ENCODE measurements around the gene EIF4E3.

EIF4E3 gene

DNA sequence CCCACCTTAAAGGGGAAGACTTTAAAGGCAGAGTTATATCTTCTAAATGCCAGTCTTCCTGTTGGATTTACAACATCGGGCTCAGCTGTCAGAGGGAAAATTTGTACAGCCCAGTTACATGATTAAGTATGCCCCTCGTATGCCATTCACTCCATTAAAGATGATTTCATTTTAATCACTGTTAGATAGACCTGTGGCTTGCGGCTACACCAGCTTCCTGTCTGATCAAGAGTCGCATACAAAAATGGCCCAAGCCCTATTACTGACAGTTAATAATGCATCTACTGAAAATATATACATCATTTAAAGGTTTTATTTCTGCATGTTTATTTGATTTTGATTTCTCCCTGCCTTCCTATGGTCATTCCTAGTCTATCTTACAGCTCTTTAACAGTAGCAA, 7.1 kb downstream of the EIF4E3 start:
- TF ChIP-seq, protein P1, sequence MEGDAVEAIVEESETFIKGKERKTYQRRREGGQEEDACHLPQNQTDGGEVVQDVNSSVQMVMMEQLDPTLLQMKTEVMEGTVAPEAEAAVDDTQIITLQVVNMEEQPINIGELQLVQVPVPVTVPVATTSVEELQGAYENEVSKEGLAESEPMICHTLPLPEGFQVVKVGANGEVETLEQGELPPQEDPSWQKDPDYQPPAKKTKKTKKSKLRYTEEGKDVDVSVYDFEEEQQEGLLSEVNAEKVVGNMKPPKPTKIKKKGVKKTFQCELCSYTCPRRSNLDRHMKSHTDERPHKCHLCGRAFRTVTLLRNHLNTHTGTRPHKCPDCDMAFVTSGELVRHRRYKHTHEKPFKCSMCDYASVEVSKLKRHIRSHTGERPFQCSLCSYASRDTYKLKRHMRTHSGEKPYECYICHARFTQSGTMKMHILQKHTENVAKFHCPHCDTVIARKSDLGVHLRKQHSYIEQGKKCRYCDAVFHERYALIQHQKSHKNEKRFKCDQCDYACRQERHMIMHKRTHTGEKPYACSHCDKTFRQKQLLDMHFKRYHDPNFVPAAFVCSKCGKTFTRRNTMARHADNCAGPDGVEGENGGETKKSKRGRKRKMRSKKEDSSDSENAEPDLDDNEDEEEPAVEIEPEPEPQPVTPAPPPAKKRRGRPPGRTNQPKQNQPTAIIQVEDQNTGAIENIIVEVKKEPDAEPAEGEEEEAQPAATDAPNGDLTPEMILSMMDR (conservative IDR thresholded peaks at IDR 0.05; ENCODE audit: control insufficient read depth, insufficient read depth, low read depth, low read length), result no peak
- no peak overlapping the region for H3K4me3 ChIP-seq (ENCODE audit: control insufficient read depth, low read depth, low read length)

DNA sequence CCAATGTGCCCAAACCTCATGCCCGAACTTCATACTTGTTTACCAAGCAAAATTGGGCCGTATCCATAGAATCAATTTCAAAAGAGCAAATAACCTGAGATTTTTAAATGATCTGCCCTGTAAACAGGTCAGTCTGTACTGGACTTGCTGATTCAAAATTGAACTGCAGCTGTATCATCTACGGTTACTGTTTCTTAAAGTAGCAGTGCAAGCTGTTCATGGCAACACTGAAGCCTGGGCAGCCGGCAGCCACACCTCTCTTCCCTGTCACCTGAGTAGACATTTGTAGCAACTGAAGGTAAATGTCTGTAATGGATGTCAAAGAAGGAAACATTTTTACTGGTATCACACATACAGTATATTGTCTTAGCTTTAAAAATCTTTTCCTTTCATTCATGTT, 10.6 kb downstream of the EIF4E3 start:
- DNase-seq (ENCODE audit: low read depth), result no peak
- TF ChIP-seq, protein P1 (conservative IDR thresholded peaks at IDR 0.05; ENCODE audit: control insufficient read depth, insufficient read depth, low read depth, low read length), result no peak
- H3K4me3 ChIP-seq (ENCODE audit: control insufficient read depth, low read depth, low read length), result no peak overlapping the region

More for the DNA sequence above, 7.1 kb downstream of the EIF4E3 start:
- no peak for DNase-seq (ENCODE audit: low read depth)

DNA sequence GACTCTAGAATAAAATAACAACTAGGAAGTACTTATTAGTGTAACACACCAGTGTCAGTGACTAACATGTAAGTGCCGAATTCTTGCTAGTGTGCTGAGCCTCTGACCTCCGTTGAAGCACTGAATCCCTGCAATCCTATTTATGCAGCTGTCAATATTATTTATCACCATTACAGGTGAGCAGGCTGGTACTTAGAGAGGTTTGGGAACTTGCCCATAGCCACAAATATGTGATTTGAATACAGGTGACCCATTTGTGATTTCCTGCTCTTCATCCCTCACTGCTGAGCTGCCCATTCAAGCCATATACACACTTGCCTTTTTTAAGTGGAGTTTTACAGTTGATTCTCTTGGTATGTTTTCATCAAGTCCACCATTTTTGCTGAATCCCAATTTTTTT, 12.2 kb downstream of the EIF4E3 start:
- H3K4me3 ChIP-seq (ENCODE audit: control insufficient read depth, low read depth, low read length), result no peak overlapping the region
- DNase-seq (ENCODE audit: low read depth), result no peak
- TF ChIP-seq, protein P1 (conservative IDR thresholded peaks at IDR 0.05; ENCODE audit: control insufficient read depth, insufficient read depth, low read depth, low read length), result no peak

DNA sequence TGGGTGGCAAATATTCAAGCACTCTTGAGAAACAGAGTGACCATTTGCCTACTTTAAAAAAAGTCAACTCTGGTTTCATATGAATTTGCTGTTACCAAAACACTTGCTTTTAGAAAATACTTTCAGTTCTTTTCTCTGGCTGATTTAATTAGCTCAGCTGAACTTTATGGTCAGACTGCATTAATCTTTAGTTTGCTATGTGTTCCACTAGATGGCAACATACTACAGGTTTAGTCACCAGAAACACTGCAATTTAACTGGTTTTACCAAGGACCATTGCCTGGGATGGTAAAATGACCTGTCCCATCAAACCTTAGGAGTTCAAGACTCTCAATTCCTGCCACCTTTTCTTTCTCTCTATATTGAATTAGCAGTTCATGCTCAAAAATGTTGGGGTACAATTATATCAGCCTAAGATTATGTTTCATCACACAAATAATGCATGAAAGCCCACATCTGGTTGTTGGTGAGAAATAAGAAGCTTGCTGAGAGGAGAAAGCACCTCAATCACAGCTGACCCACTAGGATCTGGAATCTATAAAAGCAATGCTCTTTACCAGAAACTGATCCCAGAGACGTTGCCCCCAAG, 14.2 kb downstream of the EIF4E3 start:
- DNase-seq (ENCODE audit: low read depth), result peak; percentile 71
- TF ChIP-seq, protein P1 (conservative IDR thresholded peaks at IDR 0.05; ENCODE audit: control insufficient read depth, insufficient read depth, low read depth, low read length), result peak; percentile 60
- no peak overlapping the region for H3K4me3 ChIP-seq (ENCODE audit: control insufficient read depth, low read depth, low read length)

DNA sequence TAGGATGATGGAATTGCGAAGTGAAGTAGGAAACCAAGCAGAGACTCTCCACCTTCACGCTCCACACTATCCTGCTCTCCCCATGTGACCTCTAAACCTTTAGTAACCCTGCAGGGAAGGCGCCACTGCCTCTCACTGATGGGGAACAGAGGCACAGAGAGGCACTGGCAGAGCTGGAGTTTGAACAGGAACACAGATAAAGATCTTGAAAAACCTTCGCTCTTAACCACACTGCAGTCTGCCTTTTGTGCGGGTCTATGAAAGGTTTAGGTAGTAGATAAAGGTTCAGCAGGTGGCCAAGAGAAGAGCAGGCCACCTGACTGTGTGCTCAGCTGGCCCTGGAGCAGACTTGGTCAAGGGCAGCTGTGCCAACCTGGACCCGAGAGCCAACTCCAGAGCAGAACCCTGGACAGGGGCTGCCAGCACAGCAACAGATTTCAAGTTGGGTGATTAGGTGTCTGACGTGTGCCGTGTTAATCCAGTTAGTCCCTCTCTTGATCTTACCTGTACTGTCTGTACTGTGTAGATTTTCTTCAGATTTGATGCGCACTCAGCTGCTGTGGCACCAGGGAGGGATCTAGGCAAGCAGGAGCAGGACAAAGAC, 15.2 kb downstream of the EIF4E3 start:
- H3K4me3 ChIP-seq (ENCODE audit: control insufficient read depth, low read depth, low read length), result no peak overlapping the region
- TF ChIP-seq, protein P1 (conservative IDR thresholded peaks at IDR 0.05; ENCODE audit: control insufficient read depth, insufficient read depth, low read depth, low read length), result no peak
- DNase-seq (ENCODE audit: low read depth), result no peak

DNA sequence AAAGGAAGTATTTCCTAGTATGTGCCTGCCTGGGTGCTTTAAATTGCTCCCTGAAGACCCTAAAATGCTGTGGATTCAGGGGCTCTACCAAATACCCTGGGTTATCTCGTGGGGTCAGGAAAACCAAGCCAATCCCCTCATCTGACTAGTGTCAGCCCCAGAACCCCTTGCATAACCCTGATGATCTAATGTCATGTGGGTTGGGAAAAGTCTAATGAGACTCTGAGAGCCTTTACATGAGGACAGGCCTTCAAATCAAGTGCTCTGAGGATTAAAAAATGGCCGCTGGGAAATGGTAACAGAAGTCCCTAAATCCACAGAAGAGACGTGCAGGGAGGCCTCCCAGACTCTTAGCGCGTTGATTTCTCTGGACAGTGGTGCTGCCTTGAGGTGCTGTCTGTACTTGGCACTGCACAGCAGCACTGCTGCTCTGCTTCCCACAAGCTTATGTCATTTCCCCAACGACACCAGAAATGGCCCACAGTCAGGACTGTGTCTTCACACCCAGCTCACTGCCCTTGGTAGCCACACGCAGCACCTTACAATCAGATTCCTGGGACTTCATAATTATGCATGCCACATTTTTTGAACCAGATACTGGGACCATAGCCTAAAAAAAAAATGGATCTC, 16.6 kb downstream of the EIF4E3 start:
- TF ChIP-seq, protein P1 (conservative IDR thresholded peaks at IDR 0.05; ENCODE audit: control insufficient read depth, insufficient read depth, low read depth, low read length), result no peak
- H3K4me3 ChIP-seq (ENCODE audit: control insufficient read depth, low read depth, low read length), result no peak overlapping the region
- DNase-seq (ENCODE audit: low read depth), result no peak
